ENCODE measurements around the gene CAPZA1. TPM values are rescaled to one million over a fixed set of nuclear protein-coding genes. Genes with fewer than 3 reads are reported as not detected.

Gene CAPZA1
- total RNA-seq, 1 donor from 2014 or later: 149 TPM

GRCh38 chr1:112626193-112626592 is 6.6 kb downstream of the CAPZA1 start:
- no peak overlapping the region for H3K4me3 Mint-ChIP-seq (ENCODE audit: unreplicated experiment)
- TF ChIP-seq CTCF (IDR thresholded peaks at IDR 0.05; ENCODE audit: partially characterized antibody, unreplicated experiment): no peak
- H3K4me1 Mint-ChIP-seq (ENCODE audit: low read depth, unreplicated experiment): peaks cover 9% of the 10 kb centered on the region
- peaks cover 5% of the 10 kb centered on the region for H3K9me3 Mint-ChIP-seq (ENCODE audit: unreplicated experiment)
- no peak overlapping the region for H3K27ac Mint-ChIP-seq (ENCODE audit: unreplicated experiment)
- H3K27me3 Mint-ChIP-seq (ENCODE audit: unreplicated experiment): no peaks in the 10 kb centered on the region
- no peaks in the 10 kb centered on the region for H3K36me3 Mint-ChIP-seq (ENCODE audit: unreplicated experiment)
- DNase-seq: no peak

- Mint-ChIP-seq H3K27me3 (ENCODE audit: unreplicated experiment) (no peaks in the 10 kb centered on the region), H3K4me3 (ENCODE audit: unreplicated experiment) (no peak overlapping the region), H3K36me3 (ENCODE audit: unreplicated experiment) (no peaks in the 10 kb centered on the region), H3K4me1 (ENCODE audit: low read depth, unreplicated experiment) (peaks cover 8% of the 10 kb centered on the region), H3K27ac (ENCODE audit: unreplicated experiment) (no peak overlapping the region), H3K9me3 (ENCODE audit: unreplicated experiment) (peaks cover 3% of the 10 kb centered on the region)
- TF ChIP-seq CTCF (IDR thresholded peaks at IDR 0.05; ENCODE audit: partially characterized antibody, unreplicated experiment): no peak
- no peak for DNase-seq
Observed at GRCh38 chr1:112626887-112627286, 7.3 kb downstream of the CAPZA1 start.

- Mint-ChIP-seq H3K27me3 (ENCODE audit: unreplicated experiment) (peaks cover 2% of the 10 kb centered on the region), H3K27ac (ENCODE audit: unreplicated experiment) (no peak overlapping the region), H3K4me3 (ENCODE audit: unreplicated experiment) (no peak overlapping the region), H3K36me3 (ENCODE audit: unreplicated experiment) (no peaks in the 10 kb centered on the region), H3K9me3 (ENCODE audit: unreplicated experiment) (peaks cover 3% of the 10 kb centered on the region), H3K4me1 (ENCODE audit: low read depth, unreplicated experiment) (peaks cover 7% of the 10 kb centered on the region)
- no peak for DNase-seq
- TF ChIP-seq CTCF (IDR thresholded peaks at IDR 0.05; ENCODE audit: partially characterized antibody, unreplicated experiment): no peak
Observed at GRCh38 chr1:112628516-112628915, 8.9 kb downstream of the CAPZA1 start.

GRCh38 chr1:112629256-112629655 is 9.6 kb downstream of the CAPZA1 start:
- TF ChIP-seq CTCF (IDR thresholded peaks at IDR 0.05; ENCODE audit: partially characterized antibody, unreplicated experiment): no peak

GRCh38 chr1:112633628-112634027 is 14.0 kb downstream of the CAPZA1 start:
- H3K9me3 Mint-ChIP-seq (ENCODE audit: unreplicated experiment): peaks cover 2% of the 10 kb centered on the region
- TF ChIP-seq CTCF (IDR thresholded peaks at IDR 0.05; ENCODE audit: partially characterized antibody, unreplicated experiment): no peak
- peaks cover 2% of the 10 kb centered on the region for H3K27me3 Mint-ChIP-seq (ENCODE audit: unreplicated experiment)
- H3K27ac Mint-ChIP-seq (ENCODE audit: unreplicated experiment): no peak overlapping the region
- DNase-seq: no peak
- H3K4me1 Mint-ChIP-seq (ENCODE audit: low read depth, unreplicated experiment): peaks cover 6% of the 10 kb centered on the region
- no peaks in the 10 kb centered on the region for H3K36me3 Mint-ChIP-seq (ENCODE audit: unreplicated experiment)
- no peak overlapping the region for H3K4me3 Mint-ChIP-seq (ENCODE audit: unreplicated experiment)

More at GRCh38 chr1:112629256-112629655, 9.6 kb downstream of the CAPZA1 start:
- Mint-ChIP-seq H3K9me3 (ENCODE audit: unreplicated experiment) (peaks cover 3% of the 10 kb centered on the region), H3K4me3 (ENCODE audit: unreplicated experiment) (no peak overlapping the region), H3K36me3 (ENCODE audit: unreplicated experiment) (no peaks in the 10 kb centered on the region), H3K27me3 (ENCODE audit: unreplicated experiment) (peaks cover 2% of the 10 kb centered on the region), H3K4me1 (ENCODE audit: low read depth, unreplicated experiment) (peaks cover 7% of the 10 kb centered on the region), H3K27ac (ENCODE audit: unreplicated experiment) (no peak overlapping the region)
- no peak for DNase-seq
